ENCODE results near the gene SUCNR1.
A peak's percentile ranks its signal among the peaks of the same experiment; 100 is the strongest.
"Not testable (repeated sequence)": the region's sequence is repeated elsewhere in the genome, so short reads cannot be mapped to it uniquely, and the experiment has no call there.

The SUCNR1 gene

GRCh38 chr3:151879679-151880415 is 6.4 kb downstream of the SUCNR1 start:
- DNase-seq (ENCODE audit: low read depth), result peak; percentile 15

GRCh38 chr3:151880416-151880690 is 6.9 kb downstream of the SUCNR1 start:
- no peak overlapping the region for H3K4me3 ChIP-seq (ENCODE audit: low read depth, low read length)
- no peak for DNase-seq (ENCODE audit: low read depth)
- no peak for TF ChIP-seq CTCF (IDR thresholded peaks at IDR 0.05; ENCODE audit: insufficient read depth, low read depth, low read length, missing control alignments)

More at GRCh38 chr3:151879679-151880415, 6.4 kb downstream of the SUCNR1 start:
- H3K4me3 ChIP-seq (ENCODE audit: low read depth, low read length), result peak overlapping the region; percentile 11; the same call in 1 of the 2 replicates
- TF ChIP-seq CTCF (IDR thresholded peaks at IDR 0.05; ENCODE audit: insufficient read depth, low read depth, low read length, missing control alignments), result no peak

GRCh38 chr3:151881137-151881536 is 7.7 kb downstream of the SUCNR1 start:
- no peak for DNase-seq (ENCODE audit: low read depth)
- TF ChIP-seq CTCF (IDR thresholded peaks at IDR 0.05; ENCODE audit: insufficient read depth, low read depth, low read length, missing control alignments), result no peak
- no peak overlapping the region for H3K4me3 ChIP-seq (ENCODE audit: low read depth, low read length)

GRCh38 chr3:151885397-151885796 is 12.0 kb downstream of the SUCNR1 start:
- DNase-seq (ENCODE audit: low read depth); H3K4me3 ChIP-seq (ENCODE audit: low read depth, low read length): not testable (repeated sequence)

DNA sequence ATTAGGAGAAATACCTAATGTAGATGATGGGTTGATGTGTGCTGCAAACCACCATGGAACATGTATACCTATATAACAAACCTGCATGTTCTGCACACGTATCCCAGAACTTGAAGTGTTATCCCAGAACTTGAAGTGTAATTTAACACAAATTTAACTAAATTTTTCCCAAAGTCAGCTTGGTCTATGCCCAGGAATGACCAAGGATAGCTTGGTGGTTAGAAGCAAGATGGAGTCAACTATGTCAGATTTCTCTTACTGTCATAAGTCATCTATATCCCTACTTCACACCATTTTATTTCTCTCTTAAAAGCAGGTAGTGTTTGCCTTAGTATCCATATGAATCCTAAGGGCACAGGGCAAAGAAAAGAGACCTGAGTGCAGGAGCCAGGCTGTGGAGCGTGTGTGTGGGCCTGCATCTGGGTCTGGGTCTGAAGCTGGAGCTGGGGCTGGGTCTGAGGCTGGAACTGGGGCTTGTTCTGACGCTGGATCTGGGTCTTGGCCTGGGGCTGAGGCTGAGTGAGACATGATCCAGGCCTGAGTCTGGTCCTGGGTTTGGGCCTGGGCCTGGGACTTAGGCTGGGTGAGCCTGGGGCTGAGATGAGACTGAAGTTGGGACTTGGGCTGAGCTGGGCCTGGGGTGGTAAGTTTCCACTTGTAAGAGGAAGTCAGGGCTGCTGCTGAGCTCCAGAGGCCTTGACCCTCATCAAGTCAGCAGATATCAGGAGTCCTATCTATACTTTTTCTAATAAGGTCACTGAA is 14.2 kb downstream of the SUCNR1 start:
- not testable (repeated sequence) for DNase-seq (ENCODE audit: low read depth); H3K4me3 ChIP-seq (ENCODE audit: low read depth, low read length)

- no peak overlapping the region for H3K4me3 ChIP-seq (ENCODE audit: low read depth, low read length)
- DNase-seq (ENCODE audit: low read depth), result peak; percentile 13
- no peak for TF ChIP-seq CTCF (IDR thresholded peaks at IDR 0.05; ENCODE audit: insufficient read depth, low read depth, low read length, missing control alignments)
Observed at GRCh38 chr3:151890721-151891141, 17.3 kb downstream of the SUCNR1 start.

GRCh38 chr3:151891721-151892120 is 18.3 kb downstream of the SUCNR1 start:
- no peak for TF ChIP-seq CTCF (IDR thresholded peaks at IDR 0.05; ENCODE audit: insufficient read depth, low read depth, low read length, missing control alignments)
- no peak for DNase-seq (ENCODE audit: low read depth)

DNA sequence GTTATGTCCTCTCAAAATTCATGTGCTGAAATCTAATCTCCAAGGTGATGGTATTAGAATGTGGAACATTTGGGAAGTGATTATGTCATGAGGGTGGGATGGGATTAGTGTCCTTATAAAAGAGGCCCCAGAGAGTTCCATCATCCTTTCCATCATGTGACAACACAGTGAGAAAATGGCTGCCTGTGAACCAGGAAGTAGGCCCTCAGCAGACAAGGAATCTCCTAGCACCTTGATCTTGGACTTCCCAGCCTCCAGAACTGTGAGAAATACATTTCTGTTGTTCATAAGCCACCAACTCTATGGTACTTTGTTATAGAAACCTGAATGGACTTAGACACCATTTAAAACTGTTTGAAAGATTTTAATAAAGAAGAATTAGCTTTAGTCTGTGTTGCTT is 20.8 kb downstream of the SUCNR1 start:
- H3K4me3 ChIP-seq (ENCODE audit: low read depth, low read length), result no peak overlapping the region
- no peak for DNase-seq (ENCODE audit: low read depth)
- TF ChIP-seq CTCF (IDR thresholded peaks at IDR 0.05; ENCODE audit: insufficient read depth, low read depth, low read length, missing control alignments), result no peak

More at GRCh38 chr3:151891721-151892120, 18.3 kb downstream of the SUCNR1 start:
- no peak overlapping the region for H3K4me3 ChIP-seq (ENCODE audit: low read depth, low read length)
